Measurements from ENCODE around the gene LRR1.
"Not testable (repeated sequence)": the region's sequence is repeated elsewhere in the genome, so short reads cannot be mapped to it uniquely, and the experiment has no call there.

LRR1 gene

GRCh38 chr14:49586673-49587460 is 11.9 kb upstream of the LRR1 start:
- DNase-seq = peak; percentile 86

GRCh38 chr14:49589387-49589786 is 9.4 kb upstream of the LRR1 start:
- DNase-seq = no peak

- DNase-seq = no peak
Measured at GRCh38 chr14:49593016-49593415, 5.7 kb upstream of the LRR1 start.

- no peak for DNase-seq
Measured at GRCh38 chr14:49594347-49595091, 4.2 kb upstream of the LRR1 start.

DNA sequence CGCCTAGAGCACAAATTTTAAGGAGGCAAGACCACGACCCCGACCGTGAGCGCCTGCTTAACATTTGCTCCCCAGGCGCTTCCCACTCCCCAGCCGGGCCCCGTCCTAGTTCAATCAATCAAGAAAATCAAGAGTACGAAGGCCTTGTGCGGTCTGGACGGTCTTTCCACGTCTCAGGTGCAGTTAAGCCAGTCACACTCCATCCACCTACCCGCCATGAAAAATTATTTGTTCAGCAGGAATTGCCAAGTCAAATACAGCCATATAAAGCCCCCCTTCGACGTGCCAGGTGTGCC is 603 bp upstream of the LRR1 start:
- DNase-seq = no peak

GRCh38 chr14:49607583-49607982 is 8.8 kb downstream of the LRR1 start:
- DNase-seq = no peak

DNA sequence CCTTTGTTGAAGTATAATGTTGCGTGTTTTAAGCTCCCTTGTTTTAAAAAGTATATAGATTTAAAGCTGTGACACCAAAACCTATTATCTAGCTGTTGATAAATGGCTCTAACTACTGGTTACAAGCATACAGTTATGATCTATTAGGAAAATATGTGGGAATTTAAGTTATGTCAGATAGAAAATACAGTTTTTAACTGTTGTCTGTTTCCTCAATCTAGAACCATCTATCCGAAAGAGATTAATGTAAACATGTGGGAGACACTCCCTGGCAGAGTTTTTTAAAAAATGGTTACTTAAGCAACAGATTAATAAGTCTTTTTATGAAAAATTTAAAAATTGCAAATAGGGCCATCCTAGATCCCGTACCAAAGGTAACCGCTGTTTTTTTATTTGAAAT is 13.5 kb downstream of the LRR1 start:
- no peak for DNase-seq

DNA sequence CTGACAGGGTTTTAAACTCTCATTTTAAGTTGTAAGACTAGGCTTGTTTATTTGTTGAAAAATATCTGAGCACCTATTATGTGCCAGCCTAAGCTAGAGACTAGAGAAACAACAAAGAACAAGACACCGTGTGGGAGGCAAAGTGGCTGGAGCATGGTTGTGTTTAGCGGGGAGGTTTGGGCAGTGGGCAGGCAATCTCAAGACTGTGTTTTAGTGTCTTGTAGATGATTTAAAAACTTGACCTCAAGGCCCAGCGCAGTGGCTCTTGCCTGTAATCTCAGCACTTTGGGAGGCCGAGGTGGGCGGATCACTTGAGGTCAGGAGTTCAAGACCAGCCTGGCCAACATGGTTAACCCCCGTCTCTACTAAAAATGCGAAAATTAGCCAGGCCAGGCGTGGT is 13.9 kb downstream of the LRR1 start:
- no peak for DNase-seq

DNA sequence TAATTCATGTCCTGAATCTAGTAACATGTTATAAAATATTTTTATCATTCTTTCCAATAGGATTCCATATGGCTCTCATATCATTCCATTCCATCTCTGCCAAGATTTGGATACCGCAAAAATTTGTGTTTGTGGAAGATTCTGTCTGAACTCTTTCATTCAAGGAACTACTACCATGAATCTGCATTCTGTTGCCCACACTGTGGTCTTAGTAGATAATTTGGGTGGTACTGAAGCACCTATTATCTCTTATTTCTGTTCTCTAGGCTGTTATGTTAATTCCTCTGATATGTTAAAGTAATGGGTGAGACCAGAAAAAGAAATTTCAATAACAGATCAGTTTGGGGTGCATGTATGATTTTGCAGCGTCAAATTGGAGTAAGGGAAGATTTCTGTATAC is 15.5 kb downstream of the LRR1 start:
- no peak for DNase-seq

DNA sequence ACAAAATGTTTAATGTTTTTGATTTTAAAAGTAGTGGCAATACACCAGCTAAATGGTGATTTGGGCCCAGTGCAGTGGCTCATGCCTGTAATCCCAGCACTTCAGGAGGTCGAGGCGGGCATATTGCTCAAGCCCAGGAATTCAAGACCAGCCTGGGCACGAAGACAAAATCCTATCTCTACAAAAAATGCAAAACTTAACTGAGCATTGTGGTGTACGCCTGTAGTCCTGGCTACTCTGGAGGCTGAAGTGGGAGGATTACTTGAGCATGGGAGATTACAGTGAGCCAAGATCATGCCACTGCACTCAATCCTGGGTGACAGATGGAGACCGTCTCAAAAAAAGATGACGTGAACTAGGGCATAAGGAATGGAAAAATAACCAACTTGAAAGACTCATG is 17.0 kb downstream of the LRR1 start:
- peak; percentile 42 for DNase-seq

- no peak for DNase-seq
Measured at GRCh38 chr14:49617852-49618519, 19.2 kb downstream of the LRR1 start.

DNA sequence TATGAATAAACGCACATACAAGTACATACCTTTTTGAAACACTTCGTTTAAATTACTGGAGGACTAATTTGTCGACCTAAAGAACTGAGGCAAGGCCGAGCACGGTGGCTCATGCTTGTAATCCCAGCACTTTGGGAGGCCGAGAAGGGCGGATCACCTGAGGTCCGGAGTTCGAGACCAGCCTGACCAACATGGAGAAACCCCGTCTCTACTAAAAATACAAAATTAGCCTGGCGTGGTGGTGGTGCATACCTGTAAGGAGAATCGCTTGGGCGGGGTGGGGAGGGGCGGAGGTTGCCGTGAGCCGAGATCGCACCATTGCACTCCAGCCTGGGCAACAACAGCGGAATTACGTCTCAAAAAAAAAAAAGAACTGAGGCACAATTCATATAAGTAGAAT is 20.5 kb downstream of the LRR1 start:
- not testable (repeated sequence) for DNase-seq

GRCh38 chr14:49619730-49620129 is 21.0 kb downstream of the LRR1 start:
- no peak for DNase-seq

DNA sequence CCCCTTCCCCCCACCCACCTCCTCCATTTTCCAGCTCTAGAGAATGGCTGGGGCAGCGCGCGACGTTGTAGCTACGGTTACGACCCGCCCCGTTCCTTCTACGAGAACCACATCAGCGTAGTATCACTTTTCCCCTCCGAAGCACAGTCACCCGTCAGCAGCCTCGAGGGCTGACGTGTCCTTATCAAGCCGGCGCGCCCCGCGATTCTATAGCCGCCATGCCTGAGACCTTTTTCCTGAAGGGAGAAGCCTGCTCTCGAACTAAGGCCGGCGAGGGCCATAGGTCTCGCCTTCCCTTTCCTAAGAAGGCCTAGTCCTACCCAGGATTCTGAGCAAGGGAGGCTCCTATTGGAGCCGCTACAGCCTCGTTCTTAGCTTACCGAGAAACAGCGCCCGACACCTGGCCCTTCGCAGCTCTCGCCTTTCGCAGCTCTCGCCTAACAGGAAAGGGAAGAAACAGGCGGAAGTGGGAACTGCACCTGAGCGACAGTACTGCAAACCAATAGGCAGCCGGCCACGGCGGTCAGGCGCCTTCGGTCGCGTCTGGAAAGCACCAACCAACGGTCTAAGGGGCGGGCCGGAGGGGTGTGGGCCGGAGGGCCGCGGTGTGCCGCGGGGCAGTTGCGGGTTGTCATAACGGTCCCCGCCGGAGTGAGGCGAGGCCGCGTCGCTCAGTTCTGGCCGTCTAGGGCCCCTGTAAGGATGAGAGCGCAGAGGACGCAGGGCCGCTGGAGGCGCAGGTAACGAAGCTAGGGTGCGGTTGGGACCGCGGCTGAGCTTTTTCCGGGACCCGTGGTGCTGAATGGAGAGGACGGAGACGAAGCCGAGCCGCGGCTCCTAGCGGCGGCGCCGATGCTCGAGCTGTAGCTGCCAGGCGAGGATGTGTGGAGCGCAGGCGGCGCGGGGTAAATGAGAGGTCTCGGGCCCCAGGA is 21.7 kb downstream of the LRR1 start, which contains the start of the genes MGAT2 and RPL36AL:
Gene MGAT2, plus strand, starts transcription at position 618 of the 932 bp plus-strand sequence. CDS start 470 bp downstream, outside the sequence.
Gene RPL36AL, minus strand, starts transcription at position 445 of the 932 bp plus-strand sequence. CDS start 1,522 bp downstream, outside the sequence.
- DNase-seq = peak; percentile 98

DNA sequence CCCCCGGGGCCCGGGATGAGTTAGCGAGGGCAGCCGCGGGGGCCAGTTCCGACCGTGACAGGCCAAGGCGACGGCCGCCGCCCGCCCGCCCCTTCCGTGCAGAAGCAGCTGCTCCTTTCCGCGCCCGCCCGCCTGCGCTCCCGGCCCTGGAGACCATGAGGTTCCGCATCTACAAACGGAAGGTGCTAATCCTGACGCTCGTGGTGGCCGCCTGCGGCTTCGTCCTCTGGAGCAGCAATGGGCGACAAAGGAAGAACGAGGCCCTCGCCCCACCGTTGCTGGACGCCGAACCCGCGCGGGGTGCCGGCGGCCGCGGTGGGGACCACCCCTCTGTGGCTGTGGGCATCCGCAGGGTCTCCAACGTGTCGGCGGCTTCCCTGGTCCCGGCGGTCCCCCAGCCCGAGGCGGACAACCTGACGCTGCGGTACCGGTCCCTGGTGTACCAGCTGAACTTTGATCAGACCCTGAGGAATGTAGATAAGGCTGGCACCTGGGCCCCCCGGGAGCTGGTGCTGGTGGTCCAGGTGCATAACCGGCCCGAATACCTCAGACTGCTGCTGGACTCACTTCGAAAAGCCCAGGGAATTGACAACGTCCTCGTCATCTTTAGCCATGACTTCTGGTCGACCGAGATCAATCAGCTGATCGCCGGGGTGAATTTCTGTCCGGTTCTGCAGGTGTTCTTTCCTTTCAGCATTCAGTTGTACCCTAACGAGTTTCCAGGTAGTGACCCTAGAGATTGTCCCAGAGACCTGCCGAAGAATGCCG is 22.6 kb downstream of the LRR1 start:
- peak; percentile 77 for DNase-seq

- no peak for DNase-seq
Measured at GRCh38 chr14:49622022-49622607, 23.4 kb downstream of the LRR1 start.

GRCh38 chr14:49623387-49623786 is 24.6 kb downstream of the LRR1 start:
- DNase-seq = no peak

DNA sequence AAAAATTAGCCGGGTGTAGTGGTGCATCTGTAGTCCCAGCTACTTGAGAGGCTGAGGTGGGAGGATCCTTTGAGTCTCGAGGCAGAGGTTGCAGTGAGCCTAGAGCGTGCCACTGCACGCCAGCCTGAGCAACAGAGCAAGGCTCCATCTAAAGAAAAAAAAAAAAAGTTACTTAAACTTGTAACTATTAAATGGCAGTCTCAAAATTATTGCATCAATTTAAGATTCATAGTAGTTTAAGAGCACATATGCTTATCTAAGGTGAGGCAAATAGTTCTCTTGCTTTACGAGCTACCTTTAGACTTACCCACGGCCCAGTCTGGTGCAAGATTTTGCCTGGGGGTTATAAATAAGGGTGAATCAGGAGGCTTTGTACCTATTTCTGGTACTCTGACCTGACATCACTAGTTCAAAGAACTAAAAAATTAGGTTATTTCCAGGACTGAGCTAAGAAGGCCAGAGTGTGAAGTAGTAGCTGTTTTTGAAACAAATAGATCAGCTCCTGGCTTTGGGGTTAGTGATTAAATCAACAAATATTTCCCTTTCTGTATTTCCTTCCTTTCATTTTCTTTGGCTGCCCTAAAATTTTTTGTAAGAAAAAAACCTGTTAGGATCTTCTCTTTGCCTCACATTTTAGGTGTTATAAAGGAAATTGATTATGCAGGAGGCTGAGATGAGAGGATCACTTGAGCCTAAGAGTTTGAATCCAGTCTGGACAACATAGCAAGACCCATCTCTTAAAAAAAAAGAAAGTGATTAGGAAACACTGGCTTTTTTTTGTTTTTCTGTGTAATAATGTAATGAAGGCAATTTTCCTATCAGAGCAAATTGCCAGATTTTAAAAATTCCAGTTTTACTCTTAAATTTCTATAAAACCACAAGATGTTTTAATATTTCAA is 25.4 kb downstream of the LRR1 start:
- DNase-seq = no peak

- DNase-seq = peak; percentile 95
Measured at GRCh38 chr14:49633640-49634546, 35.2 kb downstream of the LRR1 start.

All from NCI-H2171 treated with DMSO at 0.1 percent for 48 hours (cell line).